GM18520 (cell line): Measurements from ENCODE around the gene DHX8.

Source experiments
- ATAC-seq: cut with Tn5 transposase; IDR thresholded peaks from one replicate; pipeline ENCODE4 v1.9.1; 2021; ENCODE audit not compliant: unreplicated experiment

Gene DHX8

DNA sequence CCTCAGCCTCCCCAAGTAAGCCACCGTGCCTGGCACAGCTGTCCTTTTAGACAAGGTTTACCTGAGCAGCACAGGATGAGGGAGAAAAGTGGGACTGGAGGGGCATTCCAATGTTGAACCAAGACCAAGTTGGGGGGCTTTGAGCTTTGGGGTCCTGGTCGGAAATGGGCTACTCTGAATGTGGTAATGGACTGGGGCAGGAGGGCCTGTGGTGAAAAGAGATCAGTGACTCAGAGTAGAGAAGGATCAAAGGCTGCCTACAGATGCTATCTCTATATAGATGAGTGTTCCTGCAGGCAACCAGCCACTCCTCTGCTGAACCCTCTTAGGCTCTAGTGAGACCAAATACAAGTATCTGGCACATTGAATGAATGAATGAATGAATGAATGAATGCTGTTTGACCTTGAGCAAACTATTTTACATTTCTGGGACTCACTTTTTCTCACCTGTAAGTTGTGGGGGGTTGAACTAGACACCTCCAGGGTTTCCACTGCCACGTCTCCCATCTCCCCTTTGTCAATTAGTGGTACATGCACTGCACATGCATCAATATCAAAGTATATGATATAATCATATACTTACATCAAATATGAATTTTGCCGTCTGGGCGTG lies 88.7 kb downstream of the DHX8 start:
- no peak for ATAC-seq

DNA sequence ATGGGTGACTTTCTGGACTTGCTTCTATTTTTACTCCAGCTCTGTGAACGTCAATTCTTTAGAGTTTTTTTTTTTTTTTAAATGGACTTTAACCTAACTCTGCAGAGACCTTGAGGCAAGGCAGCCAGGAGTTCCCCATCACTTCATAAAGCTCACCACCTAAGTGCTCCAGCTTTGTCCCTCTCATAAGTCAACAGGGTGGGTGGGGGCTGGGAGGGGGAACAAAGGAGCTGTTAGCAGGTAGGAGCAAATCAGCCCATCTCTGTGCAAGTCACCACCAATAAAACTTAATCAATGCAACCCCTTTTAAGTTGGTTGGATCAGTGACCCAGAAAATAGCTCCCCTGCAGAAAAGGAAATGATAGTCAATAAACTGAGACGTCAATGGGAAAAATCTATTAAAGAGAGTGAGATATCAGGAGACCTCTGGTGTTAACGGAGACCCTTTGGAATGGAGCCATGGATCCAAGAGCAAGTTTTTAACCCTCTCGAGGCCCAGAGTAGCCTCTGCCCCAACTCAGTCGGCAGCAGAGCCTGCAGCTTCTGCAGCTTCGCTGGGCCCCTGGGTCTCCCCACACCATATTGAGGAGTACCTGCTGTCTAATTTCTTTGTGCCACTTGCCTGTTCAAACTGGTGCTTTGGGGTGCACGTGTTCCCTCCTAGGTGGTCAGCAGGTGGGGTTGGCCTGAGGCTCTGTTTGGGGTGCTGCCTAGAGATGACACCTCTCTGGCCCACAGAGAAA lies 90.0 kb downstream of the DHX8 start:
- no peak for ATAC-seq

- no peak for ATAC-seq
These were observed 90.6 kb downstream of the DHX8 start for GRCh38 chr17:43574348-43574747.

DNA sequence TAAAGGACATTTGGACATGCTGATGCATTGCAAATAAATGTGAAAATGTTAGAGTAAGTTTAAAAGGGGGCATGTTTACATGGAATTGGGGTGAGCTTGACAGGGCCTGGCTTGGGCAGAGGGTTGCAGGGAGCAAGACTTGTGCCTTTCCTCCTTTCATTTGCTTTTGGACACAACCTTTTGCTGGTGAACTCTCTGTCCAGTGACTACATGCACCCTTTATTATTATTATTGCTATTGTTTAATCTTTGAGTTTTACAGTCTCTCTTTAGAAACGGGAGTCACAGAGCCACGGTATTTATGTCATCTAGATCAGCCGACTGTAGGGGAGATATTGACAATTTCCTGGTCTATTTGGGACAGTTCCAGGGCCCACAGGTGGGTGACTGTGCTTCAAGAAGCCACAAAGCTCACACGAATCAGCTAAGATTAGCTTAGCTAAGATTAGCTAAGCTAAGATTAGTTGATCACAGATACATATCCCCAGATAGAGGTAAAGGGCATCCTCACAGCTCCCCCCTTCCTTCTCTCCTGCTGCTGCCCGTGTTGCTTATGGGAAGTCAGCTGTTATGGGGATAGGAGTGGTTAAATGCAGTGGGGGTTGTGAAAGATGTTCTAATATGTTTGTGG lies 91.2 kb downstream of the DHX8 start:
- no peak for ATAC-seq
